ENCODE data around the gene MT1H. TPM values are rescaled to one million over a fixed set of nuclear protein-coding genes. Genes with fewer than 3 reads are reported as not detected.

The MT1H gene
- total and polyA plus RNA-seq, 2 experiments from 2014 or later, result not detected

- H3K4me3 ChIP-seq, result no peak overlapping the region
- in situ Hi-C loops (cut with MboI), result no loop called here
- no peaks in the 10 kb centered on the region for H3F3A ChIP-seq (ENCODE audit: insufficient read depth)
- no peaks in the 10 kb centered on the region for H3K9me2 ChIP-seq (ENCODE audit: insufficient read depth)
- H4K20me1 ChIP-seq (ENCODE audit: insufficient read depth), result no peaks in the 10 kb centered on the region
- no peaks in the 10 kb centered on the region for H3K36me3 ChIP-seq (ENCODE audit: low read depth)
- 97 to 100% methylated on average over 1 of the region's 1 CpG for WGBS, 2 experiments (ENCODE audit: low coverage in 1 of 2, low lambda C conversion rate in 2 of 2, missing lambda C conversion rate in 2 of 2)
- no peak overlapping the region for H2AFZ ChIP-seq
- no peak overlapping the region for H3K9ac ChIP-seq
- H3K9me3 ChIP-seq (ENCODE audit: low read depth), result no peaks in the 10 kb centered on the region
- H3K27me3 ChIP-seq (replicated peaks; ENCODE audit: insufficient read depth), result no peaks in the 10 kb centered on the region
- no peak for DNase-seq
- no peaks in the 10 kb centered on the region for H3K79me2 ChIP-seq (ENCODE audit: insufficient read depth)
- no peaks in the 10 kb centered on the region for H3K4me1 ChIP-seq (ENCODE audit: insufficient read depth)
- H3K27ac ChIP-seq, result no peak overlapping the region
- TF ChIP-seq EZH2phosphoT487 (IDR thresholded peaks at IDR 0.05; ENCODE audit: insufficient read depth, low read depth), result no peak
- TF ChIP-seq EZH2 (IDR thresholded peaks at IDR 0.05; ENCODE audit: insufficient read depth, poor library complexity, severe bottlenecking), result no peak
- H3K4me2 ChIP-seq (ENCODE audit: unreplicated experiment), result no peak overlapping the region
These were observed 31.0 kb downstream of the MT1H start for GRCh38 chr16:56700631-56701030.

GRCh38 chr16:56701534-56701933, 31.9 kb downstream of the MT1H start:
- Histone ChIP-seq H3K4me1 (ENCODE audit: insufficient read depth) (no peaks in the 10 kb centered on the region), H3K27me3 (replicated peaks; ENCODE audit: insufficient read depth) (no peaks in the 10 kb centered on the region), H3K4me2 (ENCODE audit: unreplicated experiment) (no peak overlapping the region), H3K9me2 (ENCODE audit: insufficient read depth) (no peaks in the 10 kb centered on the region), H3K9ac (0 out of 2 replicates have a peak overlapping the region, but pooled peaks have one; percentile 7), H2AFZ (peak overlapping the region; percentile 43), H3K9me3 (ENCODE audit: low read depth) (no peaks in the 10 kb centered on the region), H3K36me3 (ENCODE audit: low read depth) (no peaks in the 10 kb centered on the region), H3K4me3 (no peak overlapping the region), H3K79me2 (ENCODE audit: insufficient read depth) (no peaks in the 10 kb centered on the region), H4K20me1 (ENCODE audit: insufficient read depth) (no peaks in the 10 kb centered on the region), H3K27ac (no peak overlapping the region), H3F3A (ENCODE audit: insufficient read depth) (no peaks in the 10 kb centered on the region)
- no peak for DNase-seq
- in situ Hi-C loops (cut with MboI), result no loop called here
- no peak for TF ChIP-seq EZH2phosphoT487 (IDR thresholded peaks at IDR 0.05; ENCODE audit: insufficient read depth, low read depth)
- TF ChIP-seq EZH2 (IDR thresholded peaks at IDR 0.05; ENCODE audit: insufficient read depth, poor library complexity, severe bottlenecking), result no peak
- 89 to 91% methylated on average over 7 of the region's 7 CpGs for WGBS, 2 experiments (ENCODE audit: low coverage in 1 of 2, low lambda C conversion rate in 2 of 2, missing lambda C conversion rate in 2 of 2)

GRCh38 chr16:56702836-56703235, 33.2 kb downstream of the MT1H start:
- in situ Hi-C loops (cut with MboI), result no loop called here
- Histone ChIP-seq H3K4me1 (ENCODE audit: insufficient read depth) (no peaks in the 10 kb centered on the region), H4K20me1 (ENCODE audit: insufficient read depth) (no peaks in the 10 kb centered on the region), H3K4me2 (ENCODE audit: unreplicated experiment) (no peak overlapping the region), H3K27me3 (replicated peaks; ENCODE audit: insufficient read depth) (no peaks in the 10 kb centered on the region), H3F3A (ENCODE audit: insufficient read depth) (no peaks in the 10 kb centered on the region), H3K9ac (peak overlapping the region; percentile 47; the same call in 1 of the 2 replicates), H3K9me2 (ENCODE audit: insufficient read depth) (no peaks in the 10 kb centered on the region), H3K79me2 (ENCODE audit: insufficient read depth) (no peaks in the 10 kb centered on the region), H3K4me3 (no peak overlapping the region), H3K9me3 (ENCODE audit: low read depth) (no peaks in the 10 kb centered on the region), H3K27ac (no peak overlapping the region), H2AFZ (peak overlapping the region; percentile 70), H3K36me3 (ENCODE audit: low read depth) (no peaks in the 10 kb centered on the region)
- no peak for DNase-seq
- TF ChIP-seq EZH2 (IDR thresholded peaks at IDR 0.05; ENCODE audit: insufficient read depth, poor library complexity, severe bottlenecking) (no peak), EZH2phosphoT487 (IDR thresholded peaks at IDR 0.05; ENCODE audit: insufficient read depth, low read depth) (no peak)
- 83 to 84% methylated on average over 5 of the region's 5 CpGs for WGBS, 2 experiments (ENCODE audit: low coverage in 1 of 2, low lambda C conversion rate in 2 of 2, missing lambda C conversion rate in 2 of 2)

GRCh38 chr16:56708525-56709442, 39.2 kb downstream of the MT1H start:
- H3K27me3 ChIP-seq (replicated peaks; ENCODE audit: insufficient read depth), result no peaks in the 10 kb centered on the region
- H3K4me2 ChIP-seq (ENCODE audit: unreplicated experiment), result no peak overlapping the region
- no peak for TF ChIP-seq EZH2 (IDR thresholded peaks at IDR 0.05; ENCODE audit: insufficient read depth, poor library complexity, severe bottlenecking)
- H2AFZ ChIP-seq, result no peak overlapping the region
- H3K4me3 ChIP-seq, result no peak overlapping the region
- no peaks in the 10 kb centered on the region for H3K9me3 ChIP-seq (ENCODE audit: low read depth)
- in situ Hi-C loops (cut with MboI), result no loop called here
- no peaks in the 10 kb centered on the region for H3K79me2 ChIP-seq (ENCODE audit: insufficient read depth)
- no peak overlapping the region for H3K27ac ChIP-seq
- H4K20me1 ChIP-seq (ENCODE audit: insufficient read depth), result no peaks in the 10 kb centered on the region
- no peaks in the 10 kb centered on the region for H3K4me1 ChIP-seq (ENCODE audit: insufficient read depth)
- H3K9ac ChIP-seq, result no peak overlapping the region
- no peaks in the 10 kb centered on the region for H3K36me3 ChIP-seq (ENCODE audit: low read depth)
- no peak for DNase-seq
- no peaks in the 10 kb centered on the region for H3F3A ChIP-seq (ENCODE audit: insufficient read depth)
- WGBS, 2 experiments (ENCODE audit: low coverage in 1 of 2, low lambda C conversion rate in 2 of 2, missing lambda C conversion rate in 2 of 2), result 59 to 71% methylated on average over 13 of the region's 13 CpGs
- no peaks in the 10 kb centered on the region for H3K9me2 ChIP-seq (ENCODE audit: insufficient read depth)
